Measurements from ENCODE around the gene HIRA. TPM values are rescaled to one million over a fixed set of nuclear protein-coding genes. Genes with fewer than 3 reads are reported as not detected.

HIRA gene
- polyA plus RNA-seq, 3 donors, result 1.8 to 20.7 (median 2.6) TPM

DNA sequence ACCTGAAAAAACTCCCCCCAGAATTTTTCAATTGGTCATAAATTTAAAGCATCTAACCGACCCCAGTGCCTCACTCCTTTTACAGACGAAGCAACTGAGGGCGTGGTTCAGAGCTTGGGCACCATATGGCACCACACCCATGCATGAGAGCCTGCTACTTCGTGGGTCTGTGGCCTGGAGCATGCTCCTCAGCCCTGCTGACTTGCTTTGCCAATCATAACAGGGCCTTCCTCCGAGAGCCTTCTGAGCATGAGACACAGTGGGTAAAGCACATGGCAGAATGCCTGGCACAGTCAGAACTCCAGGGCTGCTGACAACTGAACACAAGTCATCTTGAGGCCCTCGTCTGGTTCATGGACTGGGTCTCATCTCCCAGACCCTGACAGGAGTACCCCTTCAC is 33.3 kb downstream of the HIRA start:
- no peaks in the 10 kb centered on the region for H3K4me1 Mint-ChIP-seq
- TF ChIP-seq, protein P1, sequence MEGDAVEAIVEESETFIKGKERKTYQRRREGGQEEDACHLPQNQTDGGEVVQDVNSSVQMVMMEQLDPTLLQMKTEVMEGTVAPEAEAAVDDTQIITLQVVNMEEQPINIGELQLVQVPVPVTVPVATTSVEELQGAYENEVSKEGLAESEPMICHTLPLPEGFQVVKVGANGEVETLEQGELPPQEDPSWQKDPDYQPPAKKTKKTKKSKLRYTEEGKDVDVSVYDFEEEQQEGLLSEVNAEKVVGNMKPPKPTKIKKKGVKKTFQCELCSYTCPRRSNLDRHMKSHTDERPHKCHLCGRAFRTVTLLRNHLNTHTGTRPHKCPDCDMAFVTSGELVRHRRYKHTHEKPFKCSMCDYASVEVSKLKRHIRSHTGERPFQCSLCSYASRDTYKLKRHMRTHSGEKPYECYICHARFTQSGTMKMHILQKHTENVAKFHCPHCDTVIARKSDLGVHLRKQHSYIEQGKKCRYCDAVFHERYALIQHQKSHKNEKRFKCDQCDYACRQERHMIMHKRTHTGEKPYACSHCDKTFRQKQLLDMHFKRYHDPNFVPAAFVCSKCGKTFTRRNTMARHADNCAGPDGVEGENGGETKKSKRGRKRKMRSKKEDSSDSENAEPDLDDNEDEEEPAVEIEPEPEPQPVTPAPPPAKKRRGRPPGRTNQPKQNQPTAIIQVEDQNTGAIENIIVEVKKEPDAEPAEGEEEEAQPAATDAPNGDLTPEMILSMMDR (IDR thresholded peaks at IDR 0.05), result no peak
- H3K27me3 Mint-ChIP-seq (ENCODE audit: low read depth in 3 of 3), result peaks cover 0 to 2% (median 0%) of the 10 kb centered on the region in 3 donors
- H3K27me3 ChIP-seq (ENCODE audit: control insufficient read depth in 2 of 2, insufficient read depth in 2 of 2, low read length in 2 of 2), result no peaks in the 10 kb centered on the region
- no peak overlapping the region for H3K4me3 Mint-ChIP-seq
- H3K4me3 ChIP-seq (replicated peaks in 1 of 3; ENCODE audit: low read depth in 2 of 3, low read length in 3 of 3), result no peak overlapping the region
- H3K79me2 ChIP-seq (ENCODE audit: insufficient read depth, low read length), result no peaks in the 10 kb centered on the region
- no peak overlapping the region for H3K4me2 ChIP-seq (replicated peaks; ENCODE audit: extremely low read depth, low read length, poor library complexity, severe bottlenecking)
- H3K9me3 Mint-ChIP-seq, result no peaks in the 10 kb centered on the region
- peaks cover 78 to 100% of the 10 kb centered on the region in 2 donors for H3K36me3 ChIP-seq (replicated peaks in 1 of 2; ENCODE audit: control insufficient read depth in 1 of 2, insufficient read depth in 2 of 2, low read length in 2 of 2)
- intact Hi-C loops (cut with micrococcal nuclease), result no loop called here
- no peaks in the 10 kb centered on the region for H4K20me1 ChIP-seq (ENCODE audit: insufficient read depth, low read length)
- peak overlapping the region in 1 of 7 donors; percentile 32 for H3K27ac Mint-ChIP-seq
- 87% methylated on average over 6 of the region's 6 CpGs for WGBS (ENCODE audit: insufficient coverage)
- no peak overlapping the region for H2AFZ ChIP-seq (ENCODE audit: insufficient read depth, low read depth, low read length, poor library complexity, severe bottlenecking)
- DNase-seq, result no peak
- no peaks in the 10 kb centered on the region for H3K9me3 ChIP-seq (replicated peaks in 1 of 2; ENCODE audit: control insufficient read depth in 1 of 2, insufficient read depth in 1 of 2, low read length in 2 of 2)
- H3K4me1 ChIP-seq (ENCODE audit: control insufficient read depth in 1 of 2, insufficient read depth in 2 of 2, low read length in 2 of 2), result no peaks in the 10 kb centered on the region
- no peak overlapping the region for H3K9ac ChIP-seq (ENCODE audit: insufficient read depth, low read length, poor library complexity, severe bottlenecking)
- H3K36me3 Mint-ChIP-seq, result peaks cover 84 to 94% of the 10 kb centered on the region in 2 donors
- no peak overlapping the region for H3K27ac ChIP-seq (ENCODE audit: low read depth in 1 of 2, low read length in 2 of 2)

DNA sequence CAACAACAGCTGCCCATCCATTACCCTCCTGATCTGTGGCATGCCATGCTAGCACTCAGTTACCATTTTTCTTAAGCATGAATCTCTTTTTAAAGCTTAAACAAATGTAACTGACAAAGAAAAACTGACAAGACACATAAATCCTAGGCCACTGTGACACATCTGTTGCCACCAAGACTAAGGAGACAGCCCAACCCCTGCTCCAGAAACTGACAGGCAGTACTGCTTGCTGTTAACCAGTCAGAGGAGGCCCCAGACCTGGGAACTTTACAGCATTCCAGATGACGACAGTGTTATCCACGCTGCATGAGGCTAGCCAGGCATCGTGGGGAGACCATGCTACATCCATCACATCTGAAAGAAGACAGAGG is 33.8 kb downstream of the HIRA start:
- TF ChIP-seq, protein P1 (IDR thresholded peaks at IDR 0.05), result no peak
- Mint-ChIP-seq H3K27ac (peak overlapping the region in 1 of 7 donors; percentile 6), H3K27me3 (ENCODE audit: low read depth in 3 of 3) (peaks cover 0 to 2% (median 0%) of the 10 kb centered on the region in 3 donors)

More for the DNA sequence above, 33.8 kb downstream of the HIRA start:
- H4K20me1 ChIP-seq (ENCODE audit: insufficient read depth, low read length), result no peaks in the 10 kb centered on the region
- whole genome bisulfite sequencing (ENCODE audit: insufficient coverage), result 100% methylated on average over 3 of the region's 3 CpGs
- intact Hi-C loops (cut with micrococcal nuclease), result no loop called here
- no peak overlapping the region for H3K9ac ChIP-seq (ENCODE audit: insufficient read depth, low read length, poor library complexity, severe bottlenecking)
- no peak for DNase-seq
- peaks cover 81 to 100% of the 10 kb centered on the region in 2 donors for H3K36me3 ChIP-seq (replicated peaks in 1 of 2; ENCODE audit: control insufficient read depth in 1 of 2, insufficient read depth in 2 of 2, low read length in 2 of 2)
- Mint-ChIP-seq H3K4me3 (no peak overlapping the region), H3K9me3 (no peaks in the 10 kb centered on the region), H3K36me3 (peaks cover 86 to 95% of the 10 kb centered on the region in 2 donors), H3K4me1 (no peaks in the 10 kb centered on the region)
- H3K4me2 ChIP-seq (replicated peaks; ENCODE audit: extremely low read depth, low read length, poor library complexity, severe bottlenecking), result no peak overlapping the region
- no peaks in the 10 kb centered on the region for H3K27me3 ChIP-seq (ENCODE audit: control insufficient read depth in 2 of 2, insufficient read depth in 2 of 2, low read length in 2 of 2)
- no peaks in the 10 kb centered on the region for H3K4me1 ChIP-seq (ENCODE audit: control insufficient read depth in 1 of 2, insufficient read depth in 2 of 2, low read length in 2 of 2)
- H3K4me3 ChIP-seq (replicated peaks in 1 of 3; ENCODE audit: low read depth in 2 of 3, low read length in 3 of 3), result no peak overlapping the region
- H3K9me3 ChIP-seq (replicated peaks in 1 of 2; ENCODE audit: control insufficient read depth in 1 of 2, insufficient read depth in 1 of 2, low read length in 2 of 2), result no peaks in the 10 kb centered on the region
- no peaks in the 10 kb centered on the region for H3K79me2 ChIP-seq (ENCODE audit: insufficient read depth, low read length)
- H2AFZ ChIP-seq (ENCODE audit: insufficient read depth, low read depth, low read length, poor library complexity, severe bottlenecking), result no peak overlapping the region
- no peak overlapping the region for H3K27ac ChIP-seq (ENCODE audit: low read depth in 1 of 2, low read length in 2 of 2)
